Memory B cell (primary cell): ENCODE data around the gene LIG1.

ENCODE experiments used
- ATAC-seq: fragments of 150-1000 bp; cut with Tn5 transposase; 2 replicates; pipeline ENCODE4 v1.10.0; 2021; ENCODE audit warnings: low read depth, mild to moderate bottlenecking, moderate library complexity
- DNase-seq, 2 donors: peaks; one replicate each; pipeline ENCODE4 v3.0.0; 2022; ENCODE audit warnings: low spot score in 2 of 2
- H3K27ac Mint-ChIP-seq: one replicate; pipeline ENCODE4 v1.8.0; 2022; ENCODE audit warnings: mild to moderate bottlenecking, moderate library complexity, mixed read lengths
- H3K27me3 Mint-ChIP-seq: one replicate; pipeline ENCODE4 v1.8.0; 2022; ENCODE audit warnings: mixed read lengths
- H3K36me3 Mint-ChIP-seq: one replicate; pipeline ENCODE4 v1.8.0; 2022; ENCODE audit warnings: mild to moderate bottlenecking, mixed read lengths
- H3K4me1 Mint-ChIP-seq: one replicate; pipeline ENCODE4 v1.8.0; 2022; ENCODE audit warnings: mixed read lengths
- H3K4me3 Mint-ChIP-seq: one replicate; pipeline ENCODE4 v1.8.0; 2022; ENCODE audit warnings: mild to moderate bottlenecking, moderate library complexity, mixed read lengths
- H3K9me3 Mint-ChIP-seq: one replicate; pipeline ENCODE4 v1.8.0; 2022; ENCODE audit warnings: mixed read lengths

Gene LIG1

DNA sequence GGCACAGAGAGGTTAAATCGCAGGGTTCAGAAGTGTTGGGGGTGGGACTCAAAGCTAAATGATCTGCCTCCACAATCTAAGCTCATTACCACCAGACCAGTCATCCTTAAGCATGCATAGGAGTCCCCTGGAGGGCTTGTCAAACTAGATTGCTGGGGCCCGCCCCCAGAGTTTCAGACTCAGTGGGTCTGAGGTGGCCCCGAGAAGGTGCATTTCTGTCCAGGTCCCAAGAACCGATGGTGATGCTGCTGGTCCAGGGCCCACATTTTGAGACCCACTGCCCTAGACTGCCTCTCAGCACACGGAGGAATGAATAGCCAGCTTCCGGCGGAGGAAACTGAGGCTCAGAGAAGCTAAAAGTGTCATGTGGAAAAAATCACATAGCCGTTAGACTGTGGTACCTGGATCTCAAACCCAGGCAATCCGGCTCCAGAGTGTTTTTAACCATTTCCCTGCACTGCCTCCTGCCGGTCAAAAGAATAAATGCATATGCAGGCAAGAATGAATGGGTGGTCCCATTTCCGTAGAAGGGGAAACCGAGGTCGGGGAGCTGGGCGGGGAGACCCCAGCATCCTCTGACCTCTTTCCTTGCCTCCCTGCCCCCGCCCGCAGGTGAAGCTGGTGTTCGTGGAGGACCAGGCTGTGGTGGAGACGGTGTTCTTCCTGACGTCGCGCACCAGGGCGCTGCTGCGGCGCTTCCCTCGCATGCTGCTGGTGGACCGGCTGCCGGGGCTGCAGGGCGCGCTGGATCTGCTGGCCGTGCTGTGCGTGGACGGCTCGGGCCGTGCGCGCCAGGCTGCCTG lies 24.1 kb upstream of the LIG1 start:
- peaks cover 10% of the 10 kb centered on the region for H3K36me3 Mint-ChIP-seq
- ATAC-seq (no peak), DNase-seq (peak in 1 of 2 donors; percentile 39)
- H3K27me3 Mint-ChIP-seq: peaks cover 4% of the 10 kb centered on the region
- H3K4me3 Mint-ChIP-seq: no peak overlapping the region
- peaks cover 23% of the 10 kb centered on the region for H3K4me1 Mint-ChIP-seq
- H3K9me3 Mint-ChIP-seq: no peaks in the 10 kb centered on the region
- H3K27ac Mint-ChIP-seq: no peak overlapping the region

DNA sequence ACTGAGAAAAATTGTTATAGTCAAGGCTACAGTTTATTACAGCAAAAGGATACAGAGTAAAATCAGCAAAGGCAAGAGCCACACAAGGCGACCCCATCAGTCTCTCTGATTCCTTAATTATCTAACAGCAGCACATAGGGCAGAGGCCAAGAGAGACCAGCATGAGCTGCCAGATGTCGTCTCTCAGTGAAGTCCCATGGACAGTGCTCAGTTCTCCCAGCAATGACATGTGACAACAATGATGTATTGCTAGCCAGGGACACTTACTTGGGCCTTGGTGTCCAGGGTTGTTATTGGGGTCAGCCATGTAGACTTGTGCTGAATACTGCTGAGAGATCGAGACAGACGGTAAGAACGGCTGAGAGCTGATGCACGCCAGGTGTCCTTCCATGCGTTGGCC lies 22.6 kb upstream of the LIG1 start:
- ATAC-seq (no peak), DNase-seq (no peak)
- H3K4me3 Mint-ChIP-seq: no peak overlapping the region
- H3K9me3 Mint-ChIP-seq: no peaks in the 10 kb centered on the region
- H3K27me3 Mint-ChIP-seq: peaks cover 4% of the 10 kb centered on the region
- no peak overlapping the region for H3K27ac Mint-ChIP-seq
- peaks cover 23% of the 10 kb centered on the region for H3K4me1 Mint-ChIP-seq
- peaks cover 15% of the 10 kb centered on the region for H3K36me3 Mint-ChIP-seq

- H3K4me3 Mint-ChIP-seq: no peak overlapping the region
- peaks cover 20% of the 10 kb centered on the region for H3K4me1 Mint-ChIP-seq
- H3K27me3 Mint-ChIP-seq: peaks cover 2% of the 10 kb centered on the region
- DNase-seq: no peak
- no peak overlapping the region for H3K27ac Mint-ChIP-seq
- H3K36me3 Mint-ChIP-seq: peaks cover 14% of the 10 kb centered on the region
- H3K9me3 Mint-ChIP-seq: no peaks in the 10 kb centered on the region
- ATAC-seq: no peak
These were observed 20.7 kb upstream of the LIG1 start for GRCh38 chr19:48190885-48191284.

GRCh38 chr19:48190288-48190884 lies 20.2 kb upstream of the LIG1 start:
- H3K27ac Mint-ChIP-seq: no peak overlapping the region
- H3K4me3 Mint-ChIP-seq: peak overlapping the region; percentile 37
- DNase-seq (peak in 1 of 2 donors; percentile 45), ATAC-seq (peak; percentile 82)
- peaks cover 17% of the 10 kb centered on the region for H3K4me1 Mint-ChIP-seq
- H3K36me3 Mint-ChIP-seq: peaks cover 14% of the 10 kb centered on the region
- no peaks in the 10 kb centered on the region for H3K9me3 Mint-ChIP-seq
- H3K27me3 Mint-ChIP-seq: peaks cover 2% of the 10 kb centered on the region

DNA sequence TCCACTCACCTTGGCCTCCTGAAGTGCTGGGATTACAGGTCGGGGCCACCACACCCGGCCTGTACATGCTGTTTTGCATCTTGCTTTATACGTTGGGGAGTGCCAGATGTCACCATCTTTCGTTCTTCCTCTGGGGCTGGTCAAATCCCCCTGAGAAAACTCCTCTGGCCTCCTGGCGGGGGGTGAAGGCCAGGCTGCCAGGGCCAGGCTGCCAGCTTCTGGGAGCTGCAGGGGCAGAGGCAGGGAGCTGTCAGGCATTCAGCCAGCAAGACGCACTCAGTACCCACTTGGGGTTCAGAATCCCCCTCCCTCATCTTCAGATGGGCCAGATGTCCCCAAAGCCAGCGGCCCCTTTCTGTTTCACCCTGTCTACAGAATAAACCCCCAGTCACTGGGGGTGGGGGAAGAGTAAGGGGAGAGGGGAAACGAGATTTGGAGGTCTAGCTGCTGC lies 16.4 kb upstream of the LIG1 start:
- Mint-ChIP-seq H3K36me3 (peaks cover 12% of the 10 kb centered on the region), H3K27me3 (no peaks in the 10 kb centered on the region), H3K4me3 (peak overlapping the region; percentile 64), H3K27ac (peak overlapping the region; percentile 65), H3K4me1 (peaks cover 14% of the 10 kb centered on the region), H3K9me3 (no peaks in the 10 kb centered on the region)
- no peak for DNase-seq
- ATAC-seq: peak; percentile 59

- Mint-ChIP-seq H3K27ac (peak overlapping the region; percentile 65), H3K36me3 (peaks cover 17% of the 10 kb centered on the region), H3K4me3 (peak overlapping the region; percentile 64), H3K9me3 (peaks cover 2% of the 10 kb centered on the region), H3K27me3 (no peaks in the 10 kb centered on the region), H3K4me1 (peaks cover 14% of the 10 kb centered on the region)
- peak; percentile 26 for ATAC-seq
- DNase-seq: no peak
These were observed 15.9 kb upstream of the LIG1 start for GRCh38 chr19:48186015-48186414.

DNA sequence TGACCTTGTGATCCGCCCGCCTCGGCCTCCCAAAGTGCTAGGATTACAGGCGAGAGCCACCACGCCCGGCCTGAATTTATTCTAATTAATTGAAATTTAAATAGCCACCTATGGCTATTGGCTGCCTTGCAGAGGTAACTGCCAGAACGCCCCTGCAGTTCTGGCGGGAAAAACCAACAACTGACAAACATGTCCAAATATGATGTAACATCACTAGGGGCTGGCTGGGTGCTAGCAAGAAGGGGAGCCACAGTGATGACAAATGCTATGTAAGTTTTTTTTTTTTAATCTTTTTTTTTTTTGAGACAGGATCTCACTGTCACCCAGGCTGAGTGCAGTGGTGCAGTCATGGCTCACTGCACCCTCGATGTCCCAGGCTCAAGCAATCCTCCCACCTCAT lies 13.2 kb upstream of the LIG1 start:
- Mint-ChIP-seq H3K4me3 (no peak overlapping the region), H3K4me1 (peaks cover 12% of the 10 kb centered on the region), H3K27ac (no peak overlapping the region), H3K9me3 (peaks cover 2% of the 10 kb centered on the region), H3K36me3 (peaks cover 18% of the 10 kb centered on the region), H3K27me3 (no peaks in the 10 kb centered on the region)
- DNase-seq (no peak), ATAC-seq (no peak)

DNA sequence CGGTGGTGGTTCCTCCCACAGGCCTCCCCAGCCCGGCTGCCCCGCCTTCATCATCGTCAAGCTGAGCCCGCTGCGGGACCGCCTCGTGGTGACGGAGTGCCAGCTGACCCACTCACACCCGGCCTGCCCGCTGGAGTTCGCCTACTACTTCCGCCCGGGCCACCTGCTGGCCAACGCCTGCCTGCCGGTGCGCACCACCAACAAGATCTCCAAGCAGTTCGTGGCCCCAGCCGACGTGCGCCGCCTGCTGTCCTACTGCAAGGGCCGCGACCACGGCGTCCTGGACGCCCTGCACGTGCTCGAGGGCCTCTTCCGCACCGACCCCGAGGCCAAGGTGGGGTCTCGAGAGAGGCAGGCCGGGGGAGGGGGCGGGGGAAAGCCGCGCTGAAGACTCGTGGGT lies 12.3 kb upstream of the LIG1 start:
- H3K9me3 Mint-ChIP-seq: peaks cover 2% of the 10 kb centered on the region
- ATAC-seq (no peak), DNase-seq (no peak)
- H3K4me1 Mint-ChIP-seq: peaks cover 12% of the 10 kb centered on the region
- H3K27ac Mint-ChIP-seq: no peak overlapping the region
- H3K4me3 Mint-ChIP-seq: no peak overlapping the region
- no peaks in the 10 kb centered on the region for H3K27me3 Mint-ChIP-seq
- peaks cover 15% of the 10 kb centered on the region for H3K36me3 Mint-ChIP-seq

GRCh38 chr19:48181505-48181904 lies 11.4 kb upstream of the LIG1 start:
- Mint-ChIP-seq H3K27me3 (no peaks in the 10 kb centered on the region), H3K27ac (no peak overlapping the region), H3K36me3 (peaks cover 20% of the 10 kb centered on the region), H3K4me1 (peaks cover 11% of the 10 kb centered on the region), H3K9me3 (peaks cover 2% of the 10 kb centered on the region), H3K4me3 (no peak overlapping the region)
- no peak for DNase-seq
- ATAC-seq: no peak

GRCh38 chr19:48176226-48176625 lies 6.1 kb upstream of the LIG1 start:
- peaks cover 30% of the 10 kb centered on the region for H3K36me3 Mint-ChIP-seq
- H3K27ac Mint-ChIP-seq: no peak overlapping the region
- peaks cover 10% of the 10 kb centered on the region for H3K4me1 Mint-ChIP-seq
- no peaks in the 10 kb centered on the region for H3K27me3 Mint-ChIP-seq
- DNase-seq (no peak), ATAC-seq (no peak)
- H3K4me3 Mint-ChIP-seq: no peak overlapping the region
- peaks cover under 1% of the 10 kb centered on the region for H3K9me3 Mint-ChIP-seq

GRCh38 chr19:48175578-48175977 lies 5.4 kb upstream of the LIG1 start:
- Mint-ChIP-seq H3K27me3 (no peaks in the 10 kb centered on the region), H3K36me3 (peaks cover 31% of the 10 kb centered on the region), H3K4me3 (no peak overlapping the region), H3K27ac (no peak overlapping the region), H3K4me1 (peaks cover 16% of the 10 kb centered on the region), H3K9me3 (no peaks in the 10 kb centered on the region)
- ATAC-seq (no peak), DNase-seq (no peak)

- no peaks in the 10 kb centered on the region for H3K9me3 Mint-ChIP-seq
- peaks cover 18% of the 10 kb centered on the region for H3K4me1 Mint-ChIP-seq
- H3K27ac Mint-ChIP-seq: peak overlapping the region; percentile 36
- H3K27me3 Mint-ChIP-seq: no peaks in the 10 kb centered on the region
- no peak overlapping the region for H3K4me3 Mint-ChIP-seq
- H3K36me3 Mint-ChIP-seq: peaks cover 27% of the 10 kb centered on the region
- ATAC-seq (no peak), DNase-seq (no peak)
These were observed 4.4 kb upstream of the LIG1 start for GRCh38 chr19:48174445-48175030.

GRCh38 chr19:48171710-48172109 lies 1.6 kb upstream of the LIG1 start:
- DNase-seq (no peak), ATAC-seq (no peak)
- Mint-ChIP-seq H3K4me3 (peak overlapping the region; percentile 98), H3K9me3 (no peaks in the 10 kb centered on the region), H3K4me1 (peaks cover 30% of the 10 kb centered on the region), H3K27me3 (no peaks in the 10 kb centered on the region), H3K36me3 (peaks cover 21% of the 10 kb centered on the region), H3K27ac (peak overlapping the region; percentile 93)

GRCh38 chr19:48170817-48171347 lies 738 bp upstream of the LIG1 start:
- Mint-ChIP-seq H3K27ac (peak overlapping the region; percentile 93), H3K4me1 (peaks cover 28% of the 10 kb centered on the region), H3K27me3 (no peaks in the 10 kb centered on the region), H3K4me3 (peak overlapping the region; percentile 98), H3K9me3 (no peaks in the 10 kb centered on the region), H3K36me3 (peaks cover 18% of the 10 kb centered on the region)
- DNase-seq: no peak
- no peak for ATAC-seq
